HG02970 (cell line): ENCODE data around the gene C2CD4A.
"Not testable (repeated sequence)": the region's sequence is repeated elsewhere in the genome, so short reads cannot be mapped to it uniquely, and the experiment has no call there.

Experiments
- ATAC-seq: cut with Tn5 transposase; IDR thresholded peaks from one replicate; pipeline ENCODE4 v1.9.1; 2021; ENCODE audit warnings: mild to moderate bottlenecking, moderate library complexity, moderate number of reproducible peaks; ENCODE audit not compliant: unreplicated experiment, low FRiP score

The C2CD4A gene

GRCh38 chr15:62066663-62067447, at the start of gene C2CD4A:
Gene C2CD4A, plus strand, starts transcription at chr15:62066977. Its CDS starts 637 bp downstream, at chr15:62067614.
- ATAC-seq, result no peak

GRCh38 chr15:62020576-62021160, 46.1 kb upstream of the C2CD4A start:
- no peak for ATAC-seq

GRCh38 chr15:62021991-62022600, 44.7 kb upstream of the C2CD4A start:
- no peak for ATAC-seq

GRCh38 chr15:62026487-62027262, 40.1 kb upstream of the C2CD4A start:
- ATAC-seq, result no peak

GRCh38 chr15:62027263-62027565, 39.6 kb upstream of the C2CD4A start:
- no peak for ATAC-seq

- no peak for ATAC-seq
Observed at GRCh38 chr15:62027916-62028315, 38.9 kb upstream of the C2CD4A start.

GRCh38 chr15:62035256-62035924, 31.4 kb upstream of the C2CD4A start:
- ATAC-seq, result no peak

- ATAC-seq, result no peak
Observed at GRCh38 chr15:62046078-62046743, 20.6 kb upstream of the C2CD4A start.

- no peak for ATAC-seq
Observed at GRCh38 chr15:62047282-62047827, 19.4 kb upstream of the C2CD4A start.

- not testable (repeated sequence) for ATAC-seq
Observed at GRCh38 chr15:62048254-62048653, 18.5 kb upstream of the C2CD4A start.

- ATAC-seq, result no peak
Observed at GRCh38 chr15:62050115-62050514, 16.7 kb upstream of the C2CD4A start.

GRCh38 chr15:62051166-62051565, 15.6 kb upstream of the C2CD4A start:
- no peak for ATAC-seq

GRCh38 chr15:62052713-62053112, 14.1 kb upstream of the C2CD4A start:
- ATAC-seq, result no peak

GRCh38 chr15:62053439-62054085, 13.2 kb upstream of the C2CD4A start:
- no peak for ATAC-seq

- ATAC-seq, result no peak
Observed at GRCh38 chr15:62054979-62055378, 11.8 kb upstream of the C2CD4A start.

- ATAC-seq, result no peak
Observed at GRCh38 chr15:62057341-62057980, 9.3 kb upstream of the C2CD4A start.

GRCh38 chr15:62058327-62059028, 8.3 kb upstream of the C2CD4A start:
- no peak for ATAC-seq
